ENCODE results near the gene CPA2.
A peak's percentile ranks its signal among the peaks of the same experiment; 100 is the strongest.
"Not testable (repeated sequence)": the region's sequence is repeated elsewhere in the genome, so short reads cannot be mapped to it uniquely, and the experiment has no call there.

Gene CPA2

GRCh38 chr7:130266258-130266960, at the start of gene CPA2:
Gene CPA2 (plus strand): TSS chr7:130266863. CDS start chr7:130266882, 19 bp downstream.
- DNase-seq = no peak

GRCh38 chr7:130218806-130219620, 47.6 kb upstream of the CPA2 start:
- DNase-seq = no peak

DNA sequence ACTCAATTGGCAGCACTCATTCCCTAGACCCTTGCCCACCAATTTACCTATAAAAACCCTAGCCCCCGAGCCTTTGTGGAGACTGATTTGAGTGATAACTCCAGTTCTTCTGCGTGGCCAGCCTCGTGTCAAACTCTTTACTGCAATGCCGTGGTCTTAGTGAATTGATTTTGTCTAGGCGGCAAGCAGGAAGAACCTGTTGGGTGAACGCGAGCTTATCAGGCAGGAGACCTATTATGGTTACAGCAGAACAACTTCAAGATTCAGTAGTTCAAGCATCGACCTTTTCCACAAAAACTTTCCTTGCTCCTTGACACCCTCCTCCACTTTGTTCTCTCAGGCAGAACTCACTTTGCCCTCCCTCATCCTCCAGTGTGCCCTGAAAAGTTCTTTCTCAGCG, 46.8 kb upstream of the CPA2 start:
- no peak for DNase-seq

DNA sequence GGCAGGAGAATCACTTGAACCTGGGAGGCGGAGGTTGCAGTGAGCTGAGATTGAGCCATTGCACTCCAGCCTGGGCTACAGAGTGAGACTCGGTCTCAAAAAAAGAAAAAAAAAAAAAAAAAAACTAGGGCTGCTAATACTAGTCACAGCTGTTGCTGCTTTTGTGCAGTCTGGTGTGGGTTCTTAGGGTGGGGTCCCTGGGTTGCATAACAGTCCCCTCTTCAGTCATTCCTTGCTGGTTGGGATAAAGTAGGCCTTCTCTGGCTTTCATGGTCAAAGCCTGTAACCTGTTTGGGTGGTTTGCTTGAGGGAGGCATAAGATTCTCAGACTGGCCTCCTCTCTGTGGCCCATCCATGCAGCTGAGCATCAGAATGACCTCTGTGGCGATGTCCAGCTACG, 44.9 kb upstream of the CPA2 start:
- DNase-seq = no peak

DNA sequence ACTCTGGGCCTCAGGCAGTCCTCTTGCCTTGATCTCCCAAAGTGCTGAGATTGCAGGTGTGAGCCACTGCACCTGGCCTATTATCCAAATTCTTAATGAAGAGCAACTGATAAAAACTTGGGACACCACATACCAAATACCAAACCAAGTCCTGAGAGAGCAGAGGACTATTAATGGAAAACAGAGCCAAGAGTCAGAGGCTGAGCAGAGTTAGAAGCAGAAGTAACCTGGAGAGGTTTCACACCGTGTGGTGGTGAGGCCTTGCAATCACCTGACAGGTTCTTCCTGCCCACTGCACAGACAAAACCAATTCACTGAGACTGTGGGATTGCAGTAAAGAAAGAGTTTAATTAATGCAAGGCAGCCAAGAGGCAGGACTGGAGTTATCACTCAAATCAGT, 43.0 kb upstream of the CPA2 start:
- DNase-seq = no peak

DNA sequence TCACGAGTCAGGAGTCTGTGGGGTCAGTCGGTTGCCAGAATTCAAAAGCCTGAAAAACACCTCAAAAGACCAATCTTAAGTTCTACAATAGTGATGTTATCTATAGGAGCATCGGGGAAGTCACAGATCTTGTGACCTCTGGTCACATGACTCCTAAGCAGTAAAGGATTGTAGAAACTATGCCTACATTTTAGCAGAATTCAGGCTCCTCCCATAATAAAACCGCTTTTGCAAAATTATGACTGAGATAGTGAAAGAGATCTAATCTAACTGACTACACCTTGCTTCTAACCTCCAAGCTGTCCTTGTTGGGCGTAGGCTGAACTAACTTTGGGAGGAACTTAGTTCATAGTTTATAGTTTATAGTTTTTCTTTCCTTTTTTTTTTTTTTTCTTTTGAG, 42.5 kb upstream of the CPA2 start:
- DNase-seq = no peak

GRCh38 chr7:130224923-130225322, 41.7 kb upstream of the CPA2 start:
- DNase-seq = not testable (repeated sequence)

DNA sequence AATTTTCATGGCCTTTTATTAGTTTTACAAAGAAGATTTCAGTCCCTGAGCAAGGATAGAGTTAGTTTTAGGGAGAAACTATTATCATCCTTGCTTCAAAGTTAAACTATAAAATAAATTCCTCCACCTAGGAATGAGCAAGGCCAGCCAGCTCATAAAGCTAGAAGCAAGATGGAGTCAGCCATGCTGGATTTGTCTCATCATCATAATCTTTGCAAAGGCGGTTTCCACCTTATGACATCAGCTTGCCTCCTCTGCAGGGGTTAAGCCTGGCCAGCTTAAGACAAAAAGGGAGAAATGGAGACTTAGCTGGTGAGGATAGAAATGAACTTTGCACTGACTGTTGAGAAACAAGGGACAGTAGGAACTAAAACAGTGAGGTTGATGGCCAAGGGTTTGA, 40.3 kb upstream of the CPA2 start:
- DNase-seq = no peak

DNA sequence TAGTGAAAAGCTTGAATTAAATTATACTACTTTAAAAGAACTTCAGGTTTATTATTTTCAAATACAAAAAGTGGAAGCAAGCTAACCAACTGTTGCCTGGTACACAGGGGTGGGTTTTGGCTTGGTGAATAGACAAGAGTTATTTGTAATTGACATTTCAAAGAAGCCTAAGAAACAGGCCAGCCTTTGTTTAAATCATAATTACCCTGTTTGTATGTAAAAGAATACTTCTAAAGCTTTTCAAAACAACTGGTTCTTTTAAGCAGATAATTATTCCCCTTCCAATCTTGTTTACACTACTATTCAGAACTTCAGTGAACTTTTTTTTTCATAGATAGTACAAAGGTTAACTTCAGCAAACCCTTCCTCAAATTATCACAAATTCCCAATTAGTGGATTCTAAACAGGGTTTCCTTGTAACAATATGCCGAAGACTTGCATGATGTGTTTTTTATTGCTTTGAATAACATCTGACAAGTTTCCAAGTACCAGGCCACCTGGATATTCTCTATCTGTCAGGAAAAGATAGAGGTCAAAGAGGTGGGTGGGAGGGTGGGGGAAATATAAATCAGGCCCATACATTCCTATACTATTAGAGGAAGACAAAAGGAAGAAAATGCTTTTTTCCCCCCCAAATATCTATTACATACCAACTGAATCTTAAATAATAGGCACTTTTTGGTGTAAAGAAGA, 38.6 kb upstream of the CPA2 start:
- no peak for DNase-seq

DNA sequence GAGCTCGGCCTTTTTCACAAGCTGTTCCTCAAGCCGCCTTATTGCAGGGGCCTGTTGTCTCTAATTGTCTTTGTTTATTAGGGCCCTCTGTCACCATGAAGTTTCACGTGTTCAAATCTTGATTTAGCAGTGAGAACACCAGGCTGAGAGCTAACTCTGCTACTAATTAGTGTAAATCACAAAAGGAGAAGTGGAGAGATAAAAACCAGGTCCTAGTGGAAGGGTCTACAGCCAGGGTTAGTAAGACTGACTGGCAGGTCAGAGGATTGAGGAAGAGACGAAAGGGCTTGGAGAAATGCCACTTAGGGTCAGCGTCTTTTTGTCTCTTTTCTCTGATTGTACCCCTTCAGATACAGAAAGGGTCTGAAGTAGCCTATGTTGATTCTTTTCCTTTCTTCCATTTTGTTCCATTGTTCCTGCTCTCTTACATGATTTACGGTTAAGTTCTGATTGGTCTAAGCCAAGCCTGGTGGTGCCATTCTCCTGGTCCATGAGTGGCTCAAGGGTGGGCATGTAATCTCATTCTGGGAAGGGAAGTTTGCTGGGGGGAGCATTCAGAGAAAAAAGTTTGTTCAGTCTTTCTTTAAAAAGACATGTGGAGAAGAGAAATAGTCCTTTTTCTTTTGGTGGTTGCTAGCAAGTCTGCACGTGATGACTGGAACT, 37.7 kb upstream of the CPA2 start:
- DNase-seq = peak; percentile 2

DNA sequence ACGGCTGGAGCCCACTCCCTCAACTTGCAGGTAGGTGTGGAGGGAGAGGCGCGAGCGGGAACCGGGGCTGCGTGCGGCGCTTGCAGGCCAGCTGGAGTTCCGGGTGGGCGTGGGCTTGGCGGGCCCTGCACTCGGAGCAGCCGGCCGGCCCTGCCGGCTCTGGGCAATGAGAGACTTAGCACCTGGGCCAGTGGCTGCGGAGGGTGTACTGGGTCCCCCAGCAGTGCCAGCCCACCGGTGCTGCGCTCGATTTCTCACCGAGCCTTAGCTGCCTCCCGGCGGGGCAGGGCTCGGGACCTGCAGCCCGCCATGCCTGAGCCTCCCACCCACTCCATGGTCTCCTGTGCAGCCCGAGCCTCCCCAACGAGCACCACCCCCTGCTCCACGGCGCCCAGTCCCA, 36.7 kb upstream of the CPA2 start:
- not testable (repeated sequence) for DNase-seq

- DNase-seq = no peak
Measured at GRCh38 chr7:130231792-130232191, 34.9 kb upstream of the CPA2 start.

GRCh38 chr7:130232209-130232608, 34.5 kb upstream of the CPA2 start:
- DNase-seq = no peak

GRCh38 chr7:130234078-130234477, 32.6 kb upstream of the CPA2 start:
- no peak for DNase-seq

- DNase-seq = not testable (repeated sequence)
Measured at GRCh38 chr7:130236361-130236760, 30.3 kb upstream of the CPA2 start.

- DNase-seq = no peak
Measured at GRCh38 chr7:130240240-130240639, 26.4 kb upstream of the CPA2 start.

- peak; percentile 54 for DNase-seq
Measured at GRCh38 chr7:130242198-130243014, 24.3 kb upstream of the CPA2 start.

DNA sequence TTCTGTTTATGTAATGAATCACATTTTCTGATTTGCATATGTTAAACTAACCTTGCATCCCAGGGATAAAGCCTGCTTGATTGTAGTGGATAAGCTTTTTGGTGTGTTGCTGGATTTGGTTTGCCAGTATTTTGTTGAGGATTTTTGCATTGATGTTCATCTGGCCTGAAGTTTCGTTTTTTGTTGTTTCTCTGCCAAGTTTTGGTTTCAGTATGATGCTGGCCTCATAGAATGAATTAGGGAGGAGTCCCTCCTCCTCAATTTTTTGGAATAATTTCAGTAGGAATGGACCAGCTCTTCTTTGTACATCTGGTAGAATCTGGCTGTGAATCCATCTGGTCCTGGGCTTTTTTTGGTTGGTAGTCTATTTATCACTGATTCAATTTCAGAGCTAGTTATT, 23.2 kb upstream of the CPA2 start:
- not testable (repeated sequence) for DNase-seq

GRCh38 chr7:130246491-130246890, 20.2 kb upstream of the CPA2 start:
- DNase-seq = not testable (repeated sequence)

- DNase-seq = not testable (repeated sequence)
Measured at GRCh38 chr7:130248842-130249241, 17.8 kb upstream of the CPA2 start.

GRCh38 chr7:130249626-130250025, 17.0 kb upstream of the CPA2 start:
- DNase-seq = not testable (repeated sequence)

GRCh38 chr7:130254555-130254954, 12.1 kb upstream of the CPA2 start:
- DNase-seq = no peak
